Panc1 (cell line): ENCODE results near the gene MRPL22. TPM values are rescaled to one million over a fixed set of nuclear protein-coding genes. Genes with fewer than 3 reads are reported as not detected.
A peak's percentile ranks its signal among the peaks of the same experiment; 100 is the strongest.

Experiments
- ATAC-seq: fragments of 200-7000 bp; cut with Tn5 transposase; 2 replicates; pipeline ENCODE4 v1.9.1; 2020; ENCODE audit warnings: mild to moderate bottlenecking, moderate library complexity
- BruUV-seq: library from RNA; stranded (reverse); fragments of 400-500 nt; replicated peaks from 2 replicates; lab custom pipeline; 2021; lab: Mats Ljungman, UMichigan
- CTCF ChIA-PET: fragments of 300-600 bp; sonication (Branson Sonifier 250); formaldehyde crosslinking; loops from one replicate; lab custom pipeline; 2022; ENCODE audit warnings: antibody characterized with exemption; lab: Charles Lee
- POLR2A ChIA-PET: fragments of 300-600 bp; sonication (Branson Sonifier 250); formaldehyde crosslinking; loops from one replicate; lab custom pipeline; 2022; ENCODE audit warnings: antibody characterized with exemption; lab: Charles Lee
- DNase-seq: peaks from one replicate; pipeline ENCODE4 v3.0.0-alpha.2; 2010; ENCODE audit warnings: low read depth, low spot score
- H3K27ac ChIP-seq: 2 replicates; pipeline ENCODE4 v1.5.1; 2011; ENCODE audit warnings: mild to moderate bottlenecking, low read length, inconsistent platforms
- H3K27me3 ChIP-seq: fragments of 200-500 bp; sonication (Bioruptor generic); 2 replicates; pipeline ENCODE4 v1.6.0; 2014; ENCODE audit warnings: low read length, inconsistent platforms; ENCODE audit not compliant: control insufficient read depth, insufficient read depth
- H3K36me3 ChIP-seq: fragments of 200-500 bp; sonication (Bioruptor generic); 2 replicates; pipeline ENCODE4 v1.5.1; 2014; ENCODE audit warnings: inconsistent platforms, mild to moderate bottlenecking, low read length, moderate library complexity; ENCODE audit not compliant: control insufficient read depth, insufficient read depth
- H3K4me1 ChIP-seq: 2 replicates; pipeline ENCODE4 v1.5.1; 2011; ENCODE audit warnings: inconsistent platforms, mild to moderate bottlenecking, low read length, moderate library complexity; ENCODE audit not compliant: control insufficient read depth, insufficient read depth
- H3K4me3 ChIP-seq, 2 experiments: 2 replicates each; pipeline ENCODE4 v1.5.1; 2011 to 2012; ENCODE audit warnings: low read depth in 2 of 2, low read length in 2 of 2, mild to moderate bottlenecking in 2 of 2, inconsistent platforms in 1 of 2, moderate library complexity in 1 of 2
- H3K9me3 ChIP-seq: fragments of 200-500 bp; sonication (Bioruptor generic); 2 replicates; pipeline ENCODE4 v1.5.1; 2014; ENCODE audit warnings: low read depth, mild to moderate bottlenecking, inconsistent platforms, low read length, moderate library complexity; ENCODE audit not compliant: control insufficient read depth, insufficient read depth
- CTCF ChIP-seq: fragments of 450-650 bp; IDR thresholded peaks from 2 replicates; pipeline ENCODE4 v1.5.1; 2017; ENCODE audit warnings: mild to moderate bottlenecking
- POLR2AphosphoS5 ChIP-seq: IDR thresholded peaks from 2 replicates; pipeline ENCODE4 v1.6.1; 2012; ENCODE audit warnings: mild to moderate bottlenecking, low read depth, low read length, moderate library complexity
- SIN3A ChIP-seq: IDR thresholded peaks from 2 replicates; pipeline ENCODE4 v1.6.1; 2012; ENCODE audit warnings: low read depth, mild to moderate bottlenecking, low read length, moderate library complexity, borderline replicate concordance; ENCODE audit not compliant: insufficient read depth
- TCF7L2 ChIP-seq: IDR thresholded peaks from 2 replicates; pipeline ENCODE4 v1.6.1; 2011; ENCODE audit warnings: mild to moderate bottlenecking, low read depth, low read length, inconsistent platforms
- in situ Hi-C: cut with HindIII; loops from 2 replicates; pipeline ENCODE4 v1.10.0; 2016; ENCODE audit warnings: low sequenced_read_pairs, low pct_unique_long_range_greater_than_20kb
- intact Hi-C: fragments of 100-400 bp; cut with micrococcal nuclease; formaldehyde crosslinking; loops from one replicate; pipeline ENCODE4 v1.10.0; 2022; ENCODE audit not compliant: unreplicated experiment
- total RNA-seq: library from RNA; stranded (reverse); gene quantifications from one replicate; pipeline ENCODE4 v1.2.1, GENCODE V29; 2021; ENCODE audit not compliant: unreplicated experiment
- TF ChIP-seq, protein P1 (sequence below), 2 experiments: IDR thresholded peaks; 2 replicates each; pipeline ENCODE4 v1.6.1; 2011 to 2012; ENCODE audit warnings: low read depth in 2 of 2, control low read depth in 1 of 2, low read length in 1 of 2, mild to moderate bottlenecking in 1 of 2, moderate library complexity in 1 of 2; ENCODE audit not compliant: insufficient read depth in 1 of 2

Gene MRPL22
- total RNA-seq, 1 experiment from 2014 or later, result 61.5 TPM

GRCh38 chr5:155010881-155011280 lies 70.0 kb downstream of the MRPL22 start:
- Histone ChIP-seq H3K4me3 (no peak overlapping the region), H3K4me1 (no peaks in the 10 kb centered on the region), H3K27me3 (peaks cover 4% of the 10 kb centered on the region; the same call in 1 of the 2 replicates), H3K36me3 (no peaks in the 10 kb centered on the region), H3K9me3 (no peaks in the 10 kb centered on the region), H3K27ac (no peak overlapping the region)
- TF ChIP-seq SIN3A, result no peak
- no peak for TF ChIP-seq CTCF
- CTCF ChIA-PET, result no interaction called here
- DNase-seq (no peak), ATAC-seq (no peak)
- BruUV-seq, result no TSS peak
- intact Hi-C loops, result no loop called here
- POLR2A ChIA-PET, result no interaction called here
- in situ Hi-C loops, result no loop called here

DNA sequence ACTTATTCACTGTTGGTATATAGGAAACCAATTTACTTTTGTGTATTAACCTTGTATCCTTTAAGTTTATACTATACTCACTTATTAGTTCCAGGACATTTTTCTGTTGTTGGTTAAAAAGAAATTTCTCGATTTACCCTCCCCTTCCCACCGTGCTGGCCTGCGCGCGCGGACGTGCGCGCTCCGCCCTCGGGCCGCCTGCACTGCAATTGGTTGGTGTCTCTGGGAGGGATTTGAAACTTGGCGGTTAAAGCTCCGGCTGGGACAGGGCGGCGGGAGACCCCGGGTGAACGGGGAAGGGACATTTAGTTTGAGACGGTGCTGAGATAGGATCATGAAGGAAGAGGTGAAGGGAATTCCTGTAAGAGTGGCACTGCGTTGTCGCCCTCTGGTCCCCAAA lies 72.7 kb downstream of the MRPL22 start, which contains the start of gene KIF4B:
TSS of gene KIF4B (plus strand) at position 230 of the 400 bp plus-strand sequence. CDS start at position 335, 105 bp downstream.
- peak within 1 kb of the TSS in 1 of 2 experiments; percentile 19; a peak in 1 of 4 replicates for H3K4me3 ChIP-seq
- DNase-seq, result no peak
- no peak for TF ChIP-seq CTCF
- no peak for TF ChIP-seq TCF7L2
- TF ChIP-seq POLR2AphosphoS5, result no peak
- no peak for TF ChIP-seq SIN3A
- TF ChIP-seq, protein P1, sequence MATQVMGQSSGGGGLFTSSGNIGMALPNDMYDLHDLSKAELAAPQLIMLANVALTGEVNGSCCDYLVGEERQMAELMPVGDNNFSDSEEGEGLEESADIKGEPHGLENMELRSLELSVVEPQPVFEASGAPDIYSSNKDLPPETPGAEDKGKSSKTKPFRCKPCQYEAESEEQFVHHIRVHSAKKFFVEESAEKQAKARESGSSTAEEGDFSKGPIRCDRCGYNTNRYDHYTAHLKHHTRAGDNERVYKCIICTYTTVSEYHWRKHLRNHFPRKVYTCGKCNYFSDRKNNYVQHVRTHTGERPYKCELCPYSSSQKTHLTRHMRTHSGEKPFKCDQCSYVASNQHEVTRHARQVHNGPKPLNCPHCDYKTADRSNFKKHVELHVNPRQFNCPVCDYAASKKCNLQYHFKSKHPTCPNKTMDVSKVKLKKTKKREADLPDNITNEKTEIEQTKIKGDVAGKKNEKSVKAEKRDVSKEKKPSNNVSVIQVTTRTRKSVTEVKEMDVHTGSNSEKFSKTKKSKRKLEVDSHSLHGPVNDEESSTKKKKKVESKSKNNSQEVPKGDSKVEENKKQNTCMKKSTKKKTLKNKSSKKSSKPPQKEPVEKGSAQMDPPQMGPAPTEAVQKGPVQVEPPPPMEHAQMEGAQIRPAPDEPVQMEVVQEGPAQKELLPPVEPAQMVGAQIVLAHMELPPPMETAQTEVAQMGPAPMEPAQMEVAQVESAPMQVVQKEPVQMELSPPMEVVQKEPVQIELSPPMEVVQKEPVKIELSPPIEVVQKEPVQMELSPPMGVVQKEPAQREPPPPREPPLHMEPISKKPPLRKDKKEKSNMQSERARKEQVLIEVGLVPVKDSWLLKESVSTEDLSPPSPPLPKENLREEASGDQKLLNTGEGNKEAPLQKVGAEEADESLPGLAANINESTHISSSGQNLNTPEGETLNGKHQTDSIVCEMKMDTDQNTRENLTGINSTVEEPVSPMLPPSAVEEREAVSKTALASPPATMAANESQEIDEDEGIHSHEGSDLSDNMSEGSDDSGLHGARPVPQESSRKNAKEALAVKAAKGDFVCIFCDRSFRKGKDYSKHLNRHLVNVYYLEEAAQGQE (IDR thresholded peaks at IDR 0.05; ENCODE audit: insufficient read depth in 1 of 2, low read depth in 2 of 2, low read length in 1 of 2), result no peak
- no peak within 1 kb of the TSS for H3K27ac ChIP-seq
- intact Hi-C loops (no loop called here), in situ Hi-C loops (no loop called here)
- H3K9me3 ChIP-seq, result no peaks in the 10 kb centered on the region
- no TSS peak for BruUV-seq
- peaks cover 4% of the 10 kb centered on the region; the same call in 1 of the 2 replicates for H3K27me3 ChIP-seq
- no peaks in the 10 kb centered on the region for H3K36me3 ChIP-seq
- POLR2A ChIA-PET, result no interaction called here
- ATAC-seq, result no peak
- no peaks in the 10 kb centered on the region for H3K4me1 ChIP-seq
- CTCF ChIA-PET, result no interaction called here
